ENCODE data around the gene LYST. TPM values are rescaled to one million over a fixed set of nuclear protein-coding genes. Genes with fewer than 3 reads are reported as not detected.

Gene LYST
- total and polyA plus RNA-seq, 2 donors (not counting 1 experiment from before 2014, with no cell fraction given): 7.5 to 50.2 TPM

DNA sequence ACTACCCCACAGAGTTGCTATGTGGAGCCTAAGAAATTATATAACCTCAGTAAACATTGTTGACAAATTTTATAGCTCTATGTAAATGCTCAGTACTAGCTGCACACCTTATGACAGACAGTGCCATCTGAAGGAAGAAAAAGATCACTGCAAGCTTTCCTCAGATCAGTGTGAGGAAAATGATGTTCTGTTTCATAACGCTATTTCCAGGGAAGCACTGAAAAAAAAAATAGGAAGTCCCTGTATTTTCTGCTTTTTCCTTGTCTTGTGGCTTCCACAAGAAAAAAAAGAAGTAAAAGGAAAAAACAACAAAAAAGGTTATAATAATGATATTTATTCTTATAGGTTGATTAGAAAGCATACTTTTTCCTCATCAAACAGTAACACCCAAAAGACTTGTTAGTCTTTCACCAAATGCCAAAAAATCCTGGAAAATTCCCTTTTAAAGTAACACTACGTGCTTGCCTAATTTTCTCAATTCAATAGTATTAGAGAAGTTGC, 23.2 kb downstream of the LYST start:
- peak; percentile 35 to 60 for DNase-seq (ENCODE audit: low read depth in 2 of 2)
- H3K27me3 ChIP-seq (ENCODE audit: control insufficient read depth, insufficient read depth, low read length): no peaks in the 10 kb centered on the region
- TF ChIP-seq EZH2 (IDR thresholded peaks at IDR 0.05; ENCODE audit: low read length, missing control alignments) (no peak), CTCF (conservative IDR thresholded peaks at IDR 0.05 in 1 of 2, IDR thresholded peaks at IDR 0.05 in 1 of 2; ENCODE audit: low read depth in 1 of 2, low read length in 2 of 2) (peak; percentile 56 to 64)
- H3K4me3 ChIP-seq (replicated peaks in 1 of 4; ENCODE audit: control extremely low read depth in 1 of 4, insufficient read depth in 1 of 4, low read depth in 3 of 4, low read length in 4 of 4): no peak overlapping the region
- H3K9ac ChIP-seq (ENCODE audit: insufficient read depth, low read length): no peak overlapping the region
- H3K36me3 ChIP-seq (ENCODE audit: control insufficient read depth, insufficient read depth, low read length): no peaks in the 10 kb centered on the region
- H3K9me3 ChIP-seq (ENCODE audit: control insufficient read depth, insufficient read depth, low read depth, low read length): no peaks in the 10 kb centered on the region
- no peak overlapping the region for H3K27ac ChIP-seq (ENCODE audit: insufficient read depth, low read length)
- H3K4me2 ChIP-seq (ENCODE audit: extremely low read depth, insufficient read depth, low read length): no peak overlapping the region
- no peaks in the 10 kb centered on the region for H3K4me1 ChIP-seq (ENCODE audit: control insufficient read depth, extremely low read depth, insufficient read depth, low read length)
- no peaks in the 10 kb centered on the region for H3K79me2 ChIP-seq (ENCODE audit: control insufficient read depth, insufficient read depth, low read length)
- no peaks in the 10 kb centered on the region for H4K20me1 ChIP-seq (ENCODE audit: control insufficient read depth, extremely low read depth, insufficient read depth, low read length)
- no peak overlapping the region for H2AFZ ChIP-seq (ENCODE audit: low read length)

DNA sequence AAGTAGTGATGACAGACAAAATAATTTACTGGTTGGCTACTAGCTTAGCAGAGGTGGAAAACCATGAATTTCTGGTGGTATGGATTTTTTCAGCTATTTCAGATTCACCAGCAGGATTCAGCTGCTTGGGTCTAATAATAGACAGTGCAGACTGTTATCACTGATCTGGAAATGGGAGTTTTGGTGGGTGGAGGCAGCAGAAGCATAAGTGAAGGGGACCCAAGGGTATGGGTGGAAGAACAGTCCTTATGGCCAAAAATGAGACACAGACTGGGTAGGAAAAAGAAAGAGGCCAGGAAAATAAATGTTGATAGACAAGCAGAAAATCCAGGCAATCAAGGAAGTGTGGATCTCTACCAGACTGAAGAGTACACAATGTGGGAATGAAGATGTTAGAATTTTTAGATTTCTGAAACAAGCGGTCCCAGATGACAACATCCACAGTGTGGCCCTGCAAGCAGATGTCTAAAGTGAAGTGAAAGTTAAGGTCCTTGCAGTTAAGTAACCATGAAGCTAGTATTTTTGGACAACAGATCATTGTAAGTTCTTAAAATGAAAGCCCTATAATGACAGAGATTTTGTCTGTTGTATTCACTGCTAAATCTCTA, 24.7 kb downstream of the LYST start:
- Histone ChIP-seq H3K79me2 (ENCODE audit: control insufficient read depth, insufficient read depth, low read length) (no peaks in the 10 kb centered on the region), H3K9ac (ENCODE audit: insufficient read depth, low read length) (no peak overlapping the region), H3K27me3 (ENCODE audit: control insufficient read depth, insufficient read depth, low read length) (no peaks in the 10 kb centered on the region), H3K4me2 (ENCODE audit: extremely low read depth, insufficient read depth, low read length) (no peak overlapping the region), H4K20me1 (ENCODE audit: control insufficient read depth, extremely low read depth, insufficient read depth, low read length) (no peaks in the 10 kb centered on the region), H3K9me3 (ENCODE audit: control insufficient read depth, insufficient read depth, low read depth, low read length) (no peaks in the 10 kb centered on the region), H3K4me3 (replicated peaks in 1 of 4; ENCODE audit: control extremely low read depth in 1 of 4, insufficient read depth in 1 of 4, low read depth in 3 of 4, low read length in 4 of 4) (no peak overlapping the region), H3K4me1 (ENCODE audit: control insufficient read depth, extremely low read depth, insufficient read depth, low read length) (no peaks in the 10 kb centered on the region), H2AFZ (ENCODE audit: low read length) (no peak overlapping the region), H3K36me3 (ENCODE audit: control insufficient read depth, insufficient read depth, low read length) (no peaks in the 10 kb centered on the region), H3K27ac (ENCODE audit: insufficient read depth, low read length) (no peak overlapping the region)
- no peak for TF ChIP-seq CTCF (conservative IDR thresholded peaks at IDR 0.05 in 1 of 2, IDR thresholded peaks at IDR 0.05 in 1 of 2; ENCODE audit: low read depth in 1 of 2, low read length in 2 of 2)
- TF ChIP-seq EZH2 (IDR thresholded peaks at IDR 0.05; ENCODE audit: low read length, missing control alignments): no peak
- no peak for DNase-seq (ENCODE audit: low read depth in 2 of 2)

GRCh38 chr1:235838021-235838420, 28.7 kb downstream of the LYST start:
- Histone ChIP-seq H3K9me3 (ENCODE audit: control insufficient read depth, insufficient read depth, low read depth, low read length) (no peaks in the 10 kb centered on the region), H3K27ac (ENCODE audit: insufficient read depth, low read length) (no peak overlapping the region), H2AFZ (ENCODE audit: low read length) (no peak overlapping the region), H4K20me1 (ENCODE audit: control insufficient read depth, extremely low read depth, insufficient read depth, low read length) (no peaks in the 10 kb centered on the region), H3K79me2 (ENCODE audit: control insufficient read depth, insufficient read depth, low read length) (no peaks in the 10 kb centered on the region), H3K4me1 (ENCODE audit: control insufficient read depth, extremely low read depth, insufficient read depth, low read length) (no peaks in the 10 kb centered on the region), H3K9ac (ENCODE audit: insufficient read depth, low read length) (no peak overlapping the region), H3K36me3 (ENCODE audit: control insufficient read depth, insufficient read depth, low read length) (no peaks in the 10 kb centered on the region), H3K27me3 (ENCODE audit: control insufficient read depth, insufficient read depth, low read length) (no peaks in the 10 kb centered on the region), H3K4me3 (replicated peaks in 1 of 4; ENCODE audit: control extremely low read depth in 1 of 4, insufficient read depth in 1 of 4, low read depth in 3 of 4, low read length in 4 of 4) (no peak overlapping the region), H3K4me2 (ENCODE audit: extremely low read depth, insufficient read depth, low read length) (no peak overlapping the region)
- DNase-seq (ENCODE audit: low read depth in 2 of 2): no peak
- no peak for TF ChIP-seq CTCF (conservative IDR thresholded peaks at IDR 0.05 in 1 of 2, IDR thresholded peaks at IDR 0.05 in 1 of 2; ENCODE audit: low read depth in 1 of 2, low read length in 2 of 2)
- no peak for TF ChIP-seq EZH2 (IDR thresholded peaks at IDR 0.05; ENCODE audit: low read length, missing control alignments)

All from fibroblast of lung (primary cell).